Mucosa of rectum (tissue), 2 donors: ENCODE measurements around the gene HERC4.

ENCODE experiments used
- H3K27ac ChIP-seq, 2 donors: one replicate each; pipeline ENCODE4 v1.7.0; 2013; ENCODE audit warnings: inconsistent platforms in 2 of 2, low read depth in 2 of 2, low read length in 2 of 2
- H3K27me3 ChIP-seq, 2 donors: one replicate each; pipeline ENCODE4 v1.7.0; 2013; ENCODE audit warnings: low read length in 2 of 2; ENCODE audit not compliant: control insufficient read depth in 2 of 2, insufficient read depth in 2 of 2
- H3K36me3 ChIP-seq, 2 donors: one replicate each; pipeline ENCODE4 v1.7.0; 2013; ENCODE audit warnings: low read length in 2 of 2; ENCODE audit not compliant: control insufficient read depth in 2 of 2, insufficient read depth in 2 of 2
- H3K4me1 ChIP-seq, 2 donors: one replicate each; pipeline ENCODE4 v1.7.0; 2013; ENCODE audit warnings: low read length in 2 of 2, mild to moderate bottlenecking in 1 of 2; ENCODE audit not compliant: control insufficient read depth in 2 of 2, insufficient read depth in 2 of 2
- H3K4me3 ChIP-seq, 2 donors: one replicate each; pipeline ENCODE4 v1.7.0; 2013; ENCODE audit warnings: low read length in 2 of 2
- H3K9ac ChIP-seq, 2 donors: one replicate each; pipeline ENCODE4 v1.7.0; 2013; ENCODE audit warnings: low read length in 2 of 2, low read depth in 1 of 2, mild to moderate bottlenecking in 1 of 2
- H3K9me3 ChIP-seq, 2 donors: one replicate each; pipeline ENCODE4 v1.7.0; 2013; ENCODE audit warnings: low read length in 2 of 2; ENCODE audit not compliant: control insufficient read depth in 2 of 2
- donor health status: healthy.
- donor health status: Normal muscosa, but diverticular disease.

Gene HERC4

DNA sequence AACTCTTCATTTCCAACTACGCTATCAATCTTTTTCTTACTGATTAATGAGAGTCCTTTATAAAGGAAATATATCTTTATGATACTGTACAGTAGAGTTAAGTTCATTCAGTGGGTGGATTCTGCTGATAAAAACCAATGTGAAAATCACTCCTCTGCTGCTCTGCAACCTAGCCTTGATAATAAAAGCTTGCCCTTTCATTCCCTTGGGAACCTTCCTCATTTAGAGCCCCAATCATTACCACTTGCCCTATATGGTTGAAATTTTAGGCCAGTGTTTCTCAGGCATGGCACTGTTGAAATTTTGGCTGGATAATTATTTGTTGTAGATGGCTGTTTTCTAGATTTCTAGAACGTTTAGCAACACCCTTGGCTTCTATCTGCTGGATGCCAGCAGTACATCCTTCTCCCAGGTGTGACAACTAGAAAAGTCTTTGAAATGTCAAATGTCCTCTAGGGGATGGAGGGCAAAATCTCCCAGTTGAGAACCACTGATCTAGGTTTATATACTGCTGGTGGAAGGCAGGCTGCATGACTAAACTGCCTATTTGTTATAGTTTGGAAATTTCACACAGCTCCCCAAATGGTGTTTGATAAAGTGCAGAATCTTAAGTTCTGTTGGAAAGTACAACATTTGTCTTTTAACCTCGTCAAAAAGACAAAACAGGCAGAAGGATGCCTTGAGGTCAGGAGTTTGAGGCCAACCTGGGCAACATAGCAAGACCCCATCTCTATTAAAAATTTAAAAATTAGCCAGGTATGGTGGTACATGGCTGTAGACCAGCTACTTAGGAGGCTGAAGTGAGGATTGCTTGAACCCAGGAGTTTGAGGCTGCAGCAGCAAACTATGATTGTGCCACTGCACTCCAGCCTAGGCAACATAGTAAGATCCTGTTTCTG lies 199.5 kb downstream of the HERC4 start:
- H3K4me1 ChIP-seq = no peaks in the 10 kb centered on the region
- no peaks in the 10 kb centered on the region for H3K36me3 ChIP-seq
- H3K9ac ChIP-seq = no peak overlapping the region
- no peak overlapping the region for H3K4me3 ChIP-seq
- H3K27me3 ChIP-seq = no peaks in the 10 kb centered on the region
- no peaks in the 10 kb centered on the region for H3K9me3 ChIP-seq
- H3K27ac ChIP-seq = no peak overlapping the region
